ENCODE data around the gene AKAP6.

Gene AKAP6, protein sequence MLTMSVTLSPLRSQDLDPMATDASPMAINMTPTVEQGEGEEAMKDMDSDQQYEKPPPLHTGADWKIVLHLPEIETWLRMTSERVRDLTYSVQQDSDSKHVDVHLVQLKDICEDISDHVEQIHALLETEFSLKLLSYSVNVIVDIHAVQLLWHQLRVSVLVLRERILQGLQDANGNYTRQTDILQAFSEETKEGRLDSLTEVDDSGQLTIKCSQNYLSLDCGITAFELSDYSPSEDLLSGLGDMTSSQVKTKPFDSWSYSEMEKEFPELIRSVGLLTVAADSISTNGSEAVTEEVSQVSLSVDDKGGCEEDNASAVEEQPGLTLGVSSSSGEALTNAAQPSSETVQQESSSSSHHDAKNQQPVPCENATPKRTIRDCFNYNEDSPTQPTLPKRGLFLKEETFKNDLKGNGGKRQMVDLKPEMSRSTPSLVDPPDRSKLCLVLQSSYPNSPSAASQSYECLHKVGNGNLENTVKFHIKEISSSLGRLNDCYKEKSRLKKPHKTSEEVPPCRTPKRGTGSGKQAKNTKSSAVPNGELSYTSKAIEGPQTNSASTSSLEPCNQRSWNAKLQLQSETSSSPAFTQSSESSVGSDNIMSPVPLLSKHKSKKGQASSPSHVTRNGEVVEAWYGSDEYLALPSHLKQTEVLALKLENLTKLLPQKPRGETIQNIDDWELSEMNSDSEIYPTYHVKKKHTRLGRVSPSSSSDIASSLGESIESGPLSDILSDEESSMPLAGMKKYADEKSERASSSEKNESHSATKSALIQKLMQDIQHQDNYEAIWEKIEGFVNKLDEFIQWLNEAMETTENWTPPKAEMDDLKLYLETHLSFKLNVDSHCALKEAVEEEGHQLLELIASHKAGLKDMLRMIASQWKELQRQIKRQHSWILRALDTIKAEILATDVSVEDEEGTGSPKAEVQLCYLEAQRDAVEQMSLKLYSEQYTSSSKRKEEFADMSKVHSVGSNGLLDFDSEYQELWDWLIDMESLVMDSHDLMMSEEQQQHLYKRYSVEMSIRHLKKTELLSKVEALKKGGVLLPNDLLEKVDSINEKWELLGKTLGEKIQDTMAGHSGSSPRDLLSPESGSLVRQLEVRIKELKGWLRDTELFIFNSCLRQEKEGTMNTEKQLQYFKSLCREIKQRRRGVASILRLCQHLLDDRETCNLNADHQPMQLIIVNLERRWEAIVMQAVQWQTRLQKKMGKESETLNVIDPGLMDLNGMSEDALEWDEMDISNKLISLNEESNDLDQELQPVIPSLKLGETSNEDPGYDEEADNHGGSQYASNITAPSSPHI (N-terminal part only)

GRCh38 chr14:32329146-32329545 lies at the start of gene AKAP6:
Gene AKAP6, plus strand, starts transcription at chr14:32329298. Its CDS starts 104,196 bp downstream, at chr14:32433494.
- no peak for DNase-seq (ENCODE audit: low read depth in 1 of 2, low spot score in 1 of 2)

DNA sequence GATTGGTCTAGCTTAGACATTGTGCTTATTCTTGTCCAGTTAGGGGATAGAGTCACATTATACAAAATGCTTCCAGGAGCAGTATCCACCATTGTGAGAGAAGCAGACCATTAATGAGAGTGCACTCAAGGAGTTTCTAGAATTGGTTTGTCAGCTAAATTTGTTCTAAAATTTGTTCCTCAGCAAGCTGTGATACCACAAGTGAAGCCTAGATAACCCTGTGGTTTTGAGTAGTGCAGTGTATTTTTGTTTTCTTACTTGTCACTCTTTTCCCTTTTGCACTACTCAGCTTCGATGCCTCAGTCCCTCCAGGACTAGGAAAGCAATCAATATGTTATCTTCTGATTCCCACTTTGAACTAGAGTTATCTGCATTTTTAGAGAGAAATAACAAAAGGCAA lies 42.5 kb upstream of the AKAP6 start:
- no peak for DNase-seq (ENCODE audit: low read depth in 1 of 2, low spot score in 1 of 2)

GRCh38 chr14:32296366-32296765 lies 32.7 kb upstream of the AKAP6 start:
- DNase-seq (ENCODE audit: low read depth in 1 of 2, low spot score in 1 of 2): no peak

- DNase-seq (ENCODE audit: low read depth in 1 of 2, low spot score in 1 of 2): no peak
These were observed 30.8 kb upstream of the AKAP6 start for GRCh38 chr14:32298346-32298745.

DNA sequence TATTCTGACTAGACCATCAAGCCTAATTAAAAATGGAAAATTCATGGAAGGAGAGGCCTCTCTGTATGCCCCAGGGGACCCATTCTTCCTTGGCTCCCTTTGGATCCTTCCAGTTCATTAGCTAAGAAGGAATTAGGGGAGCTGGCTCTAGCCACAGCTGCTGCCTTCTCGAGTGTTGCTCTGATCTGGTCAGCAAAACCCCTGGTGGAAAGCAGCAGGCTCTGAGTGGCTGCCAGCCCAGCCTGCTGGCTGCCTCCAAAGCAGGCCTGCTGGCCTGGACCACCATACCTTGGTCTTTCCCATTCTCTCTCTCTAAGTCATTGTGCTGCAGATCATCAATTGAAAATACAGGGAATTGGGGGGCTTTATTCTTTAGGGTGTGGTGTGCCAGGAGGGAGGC lies 29.0 kb upstream of the AKAP6 start:
- DNase-seq (ENCODE audit: low read depth in 1 of 2, low spot score in 1 of 2): no peak

DNA sequence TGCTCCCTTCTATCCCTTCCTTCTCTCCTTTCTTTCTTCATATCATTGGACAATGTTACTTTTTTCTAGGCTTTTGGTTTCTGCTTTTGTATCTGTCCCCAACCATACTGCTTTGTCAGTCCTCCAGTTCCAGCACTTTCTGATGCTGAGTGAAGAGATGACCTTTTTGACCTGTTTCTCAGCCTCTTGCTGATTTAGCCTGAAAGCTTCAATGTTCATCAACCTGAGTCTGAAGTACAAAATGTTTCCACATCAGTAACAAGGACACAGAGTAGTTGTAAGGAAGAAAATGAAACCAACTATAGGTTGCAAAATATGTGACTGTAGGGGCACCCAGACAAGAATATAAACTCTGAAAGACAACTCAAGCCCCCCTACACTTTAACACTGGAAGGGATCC lies 25.2 kb upstream of the AKAP6 start:
- DNase-seq (ENCODE audit: low read depth in 1 of 2, low spot score in 1 of 2): no peak

DNA sequence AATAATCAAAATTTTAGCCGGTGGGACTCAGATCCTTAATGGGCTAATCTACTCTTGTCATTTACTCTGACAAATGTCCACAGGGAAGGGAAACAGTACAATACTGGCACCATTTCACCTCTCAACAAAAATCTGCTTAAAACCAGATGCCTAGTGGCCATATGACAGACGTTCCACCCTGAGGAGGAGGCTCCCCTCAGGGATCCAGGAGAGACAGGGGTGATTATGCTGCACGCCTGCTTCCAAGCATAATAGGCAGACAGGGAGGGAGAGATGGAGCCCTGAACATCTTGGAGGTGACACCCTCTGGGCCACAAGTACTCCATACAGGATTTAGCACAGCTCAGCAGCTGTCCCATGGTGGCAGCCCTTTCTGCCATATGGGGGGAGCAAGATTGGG lies 24.8 kb upstream of the AKAP6 start:
- DNase-seq (ENCODE audit: low read depth in 1 of 2, low spot score in 1 of 2): no peak

GRCh38 chr14:32306549-32306948 lies 22.5 kb upstream of the AKAP6 start:
- no peak for DNase-seq (ENCODE audit: low read depth in 1 of 2, low spot score in 1 of 2)

DNA sequence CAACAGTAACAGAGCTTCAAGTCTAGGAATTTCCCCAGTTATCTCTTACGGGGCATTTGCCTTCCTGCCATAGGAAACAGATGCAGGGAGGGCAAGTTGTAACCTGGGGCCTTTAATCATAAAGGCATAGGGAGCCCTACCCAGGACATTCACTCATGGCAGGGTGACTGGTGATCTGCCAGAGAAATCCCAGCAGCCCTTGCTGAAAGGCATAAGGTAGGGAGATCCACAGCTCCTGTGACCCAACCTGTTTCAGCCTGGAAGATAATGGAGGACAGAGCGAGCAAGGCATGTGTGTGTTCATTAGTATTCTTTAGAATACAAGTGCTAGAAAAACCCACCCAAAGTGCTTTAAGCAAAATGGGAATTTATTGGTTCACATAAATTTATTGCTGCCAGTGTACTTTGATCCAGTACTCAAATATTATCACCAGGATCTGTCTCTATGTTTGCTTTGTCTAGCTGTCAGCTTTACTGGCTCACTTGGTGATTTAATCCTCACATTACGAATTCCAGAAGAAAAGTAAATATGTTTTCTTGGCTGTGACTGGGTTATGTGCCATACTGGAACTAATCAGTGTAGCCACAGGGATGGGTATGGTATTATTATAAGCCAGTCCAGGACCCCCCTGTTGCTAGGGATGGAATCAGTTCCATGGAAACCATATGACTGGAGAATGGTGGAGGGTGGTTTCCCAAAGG lies 21.1 kb upstream of the AKAP6 start:
- DNase-seq (ENCODE audit: low read depth in 1 of 2, low spot score in 1 of 2): no peak

- DNase-seq (ENCODE audit: low read depth in 1 of 2, low spot score in 1 of 2): no peak
These were observed 18.2 kb upstream of the AKAP6 start for GRCh38 chr14:32310876-32311275.

DNA sequence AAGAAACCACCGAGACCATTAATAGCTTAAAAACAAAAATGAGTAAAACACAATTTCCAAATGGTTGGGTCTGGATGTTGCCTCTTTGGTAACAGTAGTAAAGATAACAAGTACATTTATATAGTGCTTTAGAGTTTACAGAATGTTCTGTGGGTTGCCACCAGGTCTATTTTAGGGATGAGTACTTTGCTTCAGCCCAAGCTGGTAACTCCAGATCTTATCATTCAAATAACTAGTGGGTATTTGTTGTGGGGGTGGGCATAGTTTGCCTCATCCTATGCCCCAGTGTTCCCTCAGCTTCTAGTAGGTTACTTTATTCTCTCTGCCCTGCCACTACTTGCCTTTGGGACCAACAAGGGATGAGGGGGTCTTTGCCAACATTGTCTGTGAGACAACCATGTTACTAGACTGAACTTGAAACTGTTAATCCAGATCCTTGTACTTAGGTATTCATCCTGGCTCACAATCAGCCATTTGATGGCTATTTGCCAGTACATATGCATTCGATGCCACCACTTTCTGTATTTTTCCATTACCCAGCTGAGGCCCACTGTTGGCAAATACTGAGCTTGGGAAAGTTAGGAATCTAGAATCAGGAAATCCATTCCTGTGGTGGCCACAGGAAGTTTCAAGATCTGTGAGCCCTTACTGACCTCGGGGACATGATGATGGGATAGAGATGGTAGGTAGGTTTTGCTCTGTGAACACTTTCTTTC lies 17.6 kb upstream of the AKAP6 start:
- DNase-seq (ENCODE audit: low read depth in 1 of 2, low spot score in 1 of 2): no peak

DNA sequence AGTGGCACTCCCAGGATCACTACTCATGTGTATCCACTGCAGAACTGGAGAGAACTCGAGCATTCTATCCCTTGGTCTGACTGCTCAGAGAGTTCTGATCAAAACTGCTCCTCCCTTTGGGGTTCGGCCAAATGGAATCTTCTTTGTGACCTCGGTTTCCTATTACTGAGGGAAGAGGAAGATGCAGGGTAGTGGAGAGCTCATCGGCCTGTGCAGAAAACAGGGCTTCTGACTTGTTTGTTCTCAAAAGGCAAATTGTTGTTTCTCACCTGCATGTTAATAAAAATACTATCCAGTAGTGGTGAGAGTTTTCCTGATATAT lies 17.1 kb upstream of the AKAP6 start:
- DNase-seq (ENCODE audit: low read depth in 1 of 2, low spot score in 1 of 2): no peak

DNA sequence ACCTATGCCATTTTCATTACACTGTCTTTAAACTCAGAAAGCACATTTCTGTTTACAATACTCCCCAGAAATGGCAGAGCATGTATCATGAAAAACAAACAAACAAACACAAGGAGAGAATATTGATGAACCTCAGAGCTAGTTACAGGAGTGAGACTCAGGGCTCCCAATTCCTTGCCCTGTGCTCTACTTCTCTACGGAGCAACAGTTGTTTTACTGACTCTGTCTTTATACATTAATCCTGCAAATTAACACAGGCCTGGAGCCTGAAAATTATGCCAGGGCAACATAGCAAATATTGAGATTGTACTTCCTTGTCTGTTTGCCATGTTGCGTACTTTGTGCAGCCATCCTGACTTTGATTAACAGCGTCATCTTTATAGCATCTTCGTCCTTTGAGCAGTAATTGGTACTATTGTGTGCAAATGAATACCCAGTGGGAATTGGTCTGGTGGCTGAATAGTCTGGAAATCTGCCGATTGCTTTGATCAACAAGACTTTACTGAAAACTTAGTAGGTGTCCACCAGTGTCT lies 15.2 kb upstream of the AKAP6 start:
- DNase-seq (ENCODE audit: low read depth in 1 of 2, low spot score in 1 of 2): no peak

DNA sequence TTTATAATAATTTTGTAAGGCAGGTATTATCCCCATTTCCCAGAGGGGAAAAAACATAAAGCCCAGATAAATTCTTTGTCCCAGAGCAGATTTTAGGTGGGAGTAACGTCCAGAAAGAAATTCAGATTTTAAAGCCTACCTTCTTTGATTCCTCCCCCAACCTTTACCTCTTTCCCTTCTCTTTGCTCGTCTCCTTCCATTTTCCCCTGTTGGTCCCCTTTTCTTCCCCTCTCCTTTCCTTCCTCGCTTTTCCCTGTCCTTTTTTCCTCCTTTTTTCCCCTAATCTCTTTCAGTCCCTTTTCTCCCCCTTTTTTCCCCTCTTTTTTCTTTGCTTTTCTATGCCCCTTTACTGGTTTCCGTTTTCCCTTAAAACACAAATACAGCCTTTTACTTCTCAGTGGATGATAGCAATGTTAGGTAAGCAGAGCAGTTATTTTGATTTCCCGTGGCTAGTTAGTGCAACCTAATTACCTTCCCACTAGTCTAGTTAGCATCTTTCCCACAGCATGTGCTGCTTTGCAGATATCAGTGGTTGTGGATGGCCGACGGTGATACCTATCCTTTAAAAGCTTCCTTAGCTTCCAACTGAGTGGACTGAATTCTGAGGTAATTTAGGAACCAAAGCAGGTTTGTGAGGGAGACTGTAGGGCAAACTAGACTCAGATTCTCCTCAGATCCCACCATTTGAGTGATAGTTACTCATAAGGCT lies 10.9 kb upstream of the AKAP6 start:
- no peak for DNase-seq (ENCODE audit: low read depth in 1 of 2, low spot score in 1 of 2)

DNA sequence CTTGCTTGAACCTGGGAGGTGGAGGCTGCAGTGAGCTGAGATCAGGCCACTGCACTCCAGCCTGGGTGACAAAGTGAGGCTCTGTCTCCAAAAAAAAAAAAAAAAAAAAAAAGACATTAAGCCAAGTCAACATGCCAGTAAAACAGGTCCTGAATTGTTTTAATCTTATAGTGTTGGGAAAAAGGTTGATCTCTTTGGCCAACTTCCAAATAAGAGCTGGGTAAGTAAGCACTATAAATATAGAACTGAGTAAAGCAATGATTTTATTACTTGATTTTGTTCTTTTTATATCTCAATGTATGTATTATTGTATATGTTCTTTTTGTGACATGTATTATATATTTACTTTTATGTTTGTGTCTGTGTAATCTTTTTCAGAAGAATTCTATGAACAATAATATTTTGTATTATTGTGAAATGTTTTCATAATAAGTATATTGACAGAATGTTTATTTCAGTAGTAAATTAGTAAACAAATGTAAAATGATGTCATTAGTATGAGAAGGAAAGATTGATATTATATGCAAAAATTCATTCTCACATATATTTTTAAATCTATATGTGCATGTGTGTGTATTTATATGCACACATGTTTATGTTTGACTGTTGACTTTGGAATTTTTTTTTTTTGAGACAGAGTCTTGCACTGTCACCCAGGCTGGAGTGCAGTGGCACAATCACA lies 9.6 kb upstream of the AKAP6 start:
- DNase-seq (ENCODE audit: low read depth in 1 of 2, low spot score in 1 of 2): no peak

DNA sequence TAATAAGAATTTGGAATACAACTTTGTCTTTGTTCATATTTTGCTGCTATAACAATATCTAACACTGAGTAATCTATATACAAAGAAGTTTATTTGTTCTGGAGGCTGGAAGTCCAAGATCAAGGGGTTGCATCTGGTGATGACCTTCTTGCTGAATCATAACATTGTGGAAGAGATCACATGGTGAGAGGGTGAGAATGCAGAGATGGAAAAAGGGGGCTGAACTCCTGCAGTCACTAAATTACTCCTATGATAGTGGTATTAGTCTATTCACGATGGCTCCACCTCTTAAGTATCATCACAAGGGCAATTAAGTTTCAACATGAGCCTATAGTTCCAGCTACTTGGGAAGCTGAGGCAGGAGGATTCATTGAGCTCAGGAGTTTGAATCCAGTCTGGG lies 4.5 kb upstream of the AKAP6 start:
- no peak for DNase-seq (ENCODE audit: low read depth in 1 of 2, low spot score in 1 of 2)

DNA sequence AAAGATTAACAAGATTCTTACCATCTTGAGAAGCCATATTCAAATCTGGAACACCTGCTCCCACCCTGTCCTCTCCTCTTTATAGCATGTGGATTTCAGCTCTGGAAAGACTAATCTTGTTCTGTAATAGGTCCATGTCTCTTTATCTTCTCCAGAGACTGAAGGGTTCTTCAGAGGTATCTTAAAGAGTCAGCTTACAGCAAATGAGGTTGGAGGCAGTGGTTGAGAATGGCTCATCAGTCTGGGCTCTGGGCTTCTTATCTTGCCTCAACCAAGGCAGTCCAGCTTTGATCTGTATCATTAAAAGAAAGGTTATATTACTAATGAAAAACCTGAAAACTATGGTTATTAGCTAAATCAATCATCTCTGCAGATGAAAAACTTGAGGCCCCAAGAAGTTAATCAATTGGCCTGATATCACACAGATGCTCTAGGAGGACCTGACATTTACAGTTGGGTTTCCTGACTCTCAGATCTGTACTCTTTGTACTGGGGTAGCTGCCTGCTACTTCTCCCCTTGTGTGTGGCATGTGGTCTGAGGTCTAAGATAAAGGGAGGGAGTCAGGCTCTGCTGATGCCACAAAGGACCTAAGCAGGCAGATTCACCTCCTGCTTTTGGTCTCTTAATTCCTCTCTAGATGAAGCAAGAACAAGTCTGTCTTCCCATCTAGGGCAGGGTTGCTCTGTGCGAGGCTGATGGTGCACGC lies 1.7 kb upstream of the AKAP6 start:
- no peak for DNase-seq (ENCODE audit: low read depth in 1 of 2, low spot score in 1 of 2)

- no peak for DNase-seq (ENCODE audit: low read depth in 1 of 2, low spot score in 1 of 2)
These were observed 690 bp downstream of the AKAP6 start for GRCh38 chr14:32329690-32330285.
